UCSD-AML1 (cell line): ENCODE results near the gene THADA.

Experiments used
- DNase-seq: peaks from one replicate; lab custom pipeline; 2025; ENCODE audit not compliant: unreplicated experiment; lab: John Stamatoyannopoulos, UW

The THADA gene

GRCh38 chr2:43509886-43510285, 86.0 kb downstream of the THADA start:
- DNase-seq: no peak

- DNase-seq: no peak
Observed at GRCh38 chr2:43508209-43508608, 87.6 kb downstream of the THADA start.

- DNase-seq: no peak
Observed at GRCh38 chr2:43507137-43507536, 88.7 kb downstream of the THADA start.

- DNase-seq: no peak
Observed at GRCh38 chr2:43495727-43496126, 100.1 kb downstream of the THADA start.

GRCh38 chr2:43493954-43494353, 101.9 kb downstream of the THADA start:
- DNase-seq: no peak

- no peak for DNase-seq
Observed at GRCh38 chr2:43491065-43491639, 104.7 kb downstream of the THADA start.

GRCh38 chr2:43490252-43490786, 105.5 kb downstream of the THADA start:
- DNase-seq: no peak

GRCh38 chr2:43488737-43489136, 107.1 kb downstream of the THADA start:
- DNase-seq: no peak

GRCh38 chr2:43486603-43487002, 109.2 kb downstream of the THADA start:
- no peak for DNase-seq

- DNase-seq: no peak
Observed at GRCh38 chr2:43484323-43484930, 111.4 kb downstream of the THADA start.

GRCh38 chr2:43482961-43483360, 112.9 kb downstream of the THADA start:
- DNase-seq: no peak

- DNase-seq: no peak
Observed at GRCh38 chr2:43481927-43482542, 113.8 kb downstream of the THADA start.

- no peak for DNase-seq
Observed at GRCh38 chr2:43480874-43481273, 115.0 kb downstream of the THADA start.

GRCh38 chr2:43478412-43479086, 117.3 kb downstream of the THADA start:
- no peak for DNase-seq

GRCh38 chr2:43475922-43476321, 119.9 kb downstream of the THADA start:
- DNase-seq: no peak

GRCh38 chr2:43475137-43475846, 120.5 kb downstream of the THADA start:
- no peak for DNase-seq

- DNase-seq: no peak
Observed at GRCh38 chr2:43474273-43474672, 121.6 kb downstream of the THADA start.

- no peak for DNase-seq
Observed at GRCh38 chr2:43473767-43474166, 122.1 kb downstream of the THADA start.

GRCh38 chr2:43472527-43473194, 123.2 kb downstream of the THADA start:
- no peak for DNase-seq

GRCh38 chr2:43469713-43470112, 126.1 kb downstream of the THADA start:
- DNase-seq: no peak

- DNase-seq: no peak
Observed at GRCh38 chr2:43469094-43469493, 126.7 kb downstream of the THADA start.
